Fibroblast of the aortic adventitia (primary cell): ENCODE results near the gene DVL3. TPM values are rescaled to one million over a fixed set of nuclear protein-coding genes. Genes with fewer than 3 reads are reported as not detected.
"Not testable (repeated sequence)": the region's sequence is repeated elsewhere in the genome, so short reads cannot be mapped to it uniquely, and the experiment has no call there.

Experiments
- DNase-seq: peaks from one replicate; pipeline ENCODE4 v3.0.0-alpha.2; 2010; ENCODE audit warnings: low read depth
- H3K4me3 ChIP-seq: 2 replicates; pipeline ENCODE4 v1.5.1; 2011; ENCODE audit warnings: low read depth, mild to moderate bottlenecking, control low read depth, low read length, moderate library complexity
- total RNA-seq: library from RNA; depleted of rRNA; stranded (reverse); fragments of >200 nt; gene quantifications from 2 replicates; pipeline ENCODE4 v1.2.3, GENCODE V29; 2012; ENCODE audit warnings: low replicate concordance
- TF ChIP-seq, protein P1 (sequence below): IDR thresholded peaks from 2 replicates; pipeline ENCODE4 v1.5.1; 2011; ENCODE audit warnings: mild to moderate bottlenecking, low read length, control low read depth, inconsistent platforms; ENCODE audit not compliant: insufficient read depth

DVL3 gene
- total RNA-seq, 1 donor = 28.2 TPM

DNA sequence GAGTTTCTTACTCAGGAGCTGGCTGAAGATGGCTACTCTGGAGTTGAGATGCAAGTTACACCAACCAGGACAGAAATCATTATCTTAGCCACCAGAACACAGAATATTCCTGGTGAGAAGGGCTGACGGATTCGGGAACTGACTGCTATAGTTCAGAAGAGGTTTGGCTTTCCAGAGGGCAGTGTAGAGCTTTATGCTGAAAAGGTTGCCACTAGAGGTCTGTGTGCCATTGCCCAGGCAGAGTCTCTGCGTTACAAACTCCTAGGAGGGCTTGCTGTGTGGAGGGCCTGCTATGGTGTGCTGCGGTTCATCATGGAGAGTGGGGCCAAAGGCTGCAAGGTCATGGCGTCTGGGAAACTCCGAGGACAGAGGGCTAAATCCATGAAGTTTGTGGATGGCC, 5.4 kb upstream of the DVL3 start:
- peak; percentile 55 for DNase-seq
- H3K4me3 ChIP-seq = not testable (repeated sequence)
- TF ChIP-seq, protein P1, sequence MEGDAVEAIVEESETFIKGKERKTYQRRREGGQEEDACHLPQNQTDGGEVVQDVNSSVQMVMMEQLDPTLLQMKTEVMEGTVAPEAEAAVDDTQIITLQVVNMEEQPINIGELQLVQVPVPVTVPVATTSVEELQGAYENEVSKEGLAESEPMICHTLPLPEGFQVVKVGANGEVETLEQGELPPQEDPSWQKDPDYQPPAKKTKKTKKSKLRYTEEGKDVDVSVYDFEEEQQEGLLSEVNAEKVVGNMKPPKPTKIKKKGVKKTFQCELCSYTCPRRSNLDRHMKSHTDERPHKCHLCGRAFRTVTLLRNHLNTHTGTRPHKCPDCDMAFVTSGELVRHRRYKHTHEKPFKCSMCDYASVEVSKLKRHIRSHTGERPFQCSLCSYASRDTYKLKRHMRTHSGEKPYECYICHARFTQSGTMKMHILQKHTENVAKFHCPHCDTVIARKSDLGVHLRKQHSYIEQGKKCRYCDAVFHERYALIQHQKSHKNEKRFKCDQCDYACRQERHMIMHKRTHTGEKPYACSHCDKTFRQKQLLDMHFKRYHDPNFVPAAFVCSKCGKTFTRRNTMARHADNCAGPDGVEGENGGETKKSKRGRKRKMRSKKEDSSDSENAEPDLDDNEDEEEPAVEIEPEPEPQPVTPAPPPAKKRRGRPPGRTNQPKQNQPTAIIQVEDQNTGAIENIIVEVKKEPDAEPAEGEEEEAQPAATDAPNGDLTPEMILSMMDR = peak; percentile 48

GRCh38 chr3:184155644-184156521, 706 bp downstream of the DVL3 start:
- no peak for DNase-seq
- peak overlapping the region; percentile 97 for H3K4me3 ChIP-seq
- TF ChIP-seq, protein P1 = no peak

DNA sequence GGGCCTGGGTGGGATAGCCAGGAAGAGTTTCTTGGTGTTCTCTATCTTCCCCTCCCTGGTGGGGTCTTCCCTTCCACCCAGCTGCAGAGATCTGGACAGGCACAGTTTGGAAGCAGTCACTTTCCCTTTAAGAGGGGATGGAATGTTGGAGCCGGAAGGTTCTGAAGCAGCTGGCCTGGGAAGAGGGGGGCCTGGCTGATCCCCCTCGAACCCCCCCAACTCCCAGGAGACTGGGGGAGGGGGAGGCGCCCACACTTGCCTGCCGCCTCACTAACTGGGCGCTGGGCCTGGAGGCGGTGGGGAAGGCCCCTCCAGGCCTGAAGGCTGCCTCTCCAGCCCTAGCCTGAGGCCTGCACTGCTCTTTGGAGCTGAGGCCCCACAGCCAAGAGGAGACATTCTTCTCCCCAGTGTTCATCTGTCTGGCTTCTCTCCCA, 1.4 kb downstream of the DVL3 start:
- DNase-seq = peak; percentile 83
- TF ChIP-seq, protein P1 = no peak

GRCh38 chr3:184157206-184157605, 2.0 kb downstream of the DVL3 start:
- H3K4me3 ChIP-seq = peak overlapping the region; percentile 97
- TF ChIP-seq, protein P1 = no peak
- DNase-seq = no peak

More for the DNA sequence above, 1.4 kb downstream of the DVL3 start:
- H3K4me3 ChIP-seq = peak overlapping the region; percentile 97

DNA sequence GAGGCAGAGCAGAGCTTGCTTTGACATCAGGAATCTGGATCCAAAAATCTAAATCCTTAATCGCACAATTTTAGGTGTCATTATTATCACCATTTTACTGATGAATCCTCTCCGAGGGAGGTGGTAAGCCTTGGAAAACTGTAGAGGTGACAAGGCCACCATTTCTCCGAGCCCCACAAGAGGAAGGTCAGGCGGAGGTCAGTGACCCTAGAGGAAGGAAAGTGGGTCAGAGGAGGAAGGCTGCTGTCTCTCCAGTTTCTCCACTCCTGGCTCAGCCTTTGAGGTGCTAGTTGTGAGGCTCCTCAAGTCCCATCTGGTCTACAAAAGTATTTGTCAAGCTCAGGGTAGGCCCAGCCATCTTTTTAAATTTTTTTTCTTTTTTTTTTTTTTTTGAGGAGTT, 3.2 kb downstream of the DVL3 start:
- H3K4me3 ChIP-seq = peak overlapping the region; percentile 97
- DNase-seq = no peak
- TF ChIP-seq, protein P1 = no peak

DNA sequence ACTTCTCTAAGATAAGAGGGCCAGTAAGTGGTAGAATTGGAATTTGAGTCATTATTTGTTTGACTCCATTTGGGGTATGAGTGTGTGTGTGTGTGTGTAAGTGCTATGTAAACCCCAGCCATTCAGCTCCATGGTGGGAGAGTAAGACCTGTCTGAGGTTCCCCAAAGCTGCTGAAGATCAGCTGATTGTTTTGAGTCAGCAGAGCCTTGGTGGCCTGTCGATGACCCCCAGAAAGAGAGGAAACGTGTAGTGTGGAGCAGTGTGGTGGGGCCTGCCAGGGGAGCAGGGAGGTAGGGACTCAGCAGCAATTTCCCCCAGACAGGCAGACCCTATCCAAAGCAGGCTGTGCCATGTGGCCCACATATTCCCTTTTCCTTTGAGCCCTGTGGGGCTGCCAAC, 5.3 kb downstream of the DVL3 start:
- H3K4me3 ChIP-seq = peak overlapping the region; percentile 47
- TF ChIP-seq, protein P1 = no peak

DNA sequence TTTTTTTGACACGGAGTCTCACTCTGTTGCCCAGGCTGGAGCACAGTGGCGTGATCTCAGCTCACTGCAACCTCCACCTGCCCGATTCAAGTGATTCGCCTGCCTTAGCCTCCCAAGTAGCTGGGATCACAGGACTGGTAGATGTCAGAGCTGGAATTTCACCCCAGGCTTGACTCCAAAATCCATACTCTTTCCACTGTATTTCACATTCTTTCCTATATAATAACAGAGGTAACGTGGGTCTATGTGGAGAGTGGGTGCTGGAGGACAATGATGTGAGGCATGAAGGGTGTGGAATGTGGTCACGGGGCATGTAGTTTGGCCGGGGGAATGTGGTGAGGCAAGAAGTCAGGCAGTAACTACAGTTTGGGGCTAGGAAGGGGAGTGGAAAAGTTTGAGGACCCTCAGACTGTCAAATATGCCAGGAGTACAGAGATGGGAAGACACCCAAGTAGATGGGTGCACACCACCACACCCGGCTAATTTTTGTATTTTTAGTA, 7.4 kb downstream of the DVL3 start:
- H3K4me3 ChIP-seq = not testable (repeated sequence)
- peak; percentile 73 for DNase-seq

More for the DNA sequence above, 5.3 kb downstream of the DVL3 start:
- DNase-seq = peak; percentile 85
